Measurements from ENCODE around the gene CYP4F2.
A peak's percentile ranks its signal among the peaks of the same experiment; 100 is the strongest.
"Not testable (repeated sequence)": the region's sequence is repeated elsewhere in the genome, so short reads cannot be mapped to it uniquely, and the experiment has no call there.

CYP4F2 gene

GRCh38 chr19:15846923-15847322 lies 51.0 kb downstream of the CYP4F2 start:
- DNase-seq (ENCODE audit: low read depth), result no peak

- not testable (repeated sequence) for DNase-seq (ENCODE audit: low read depth)
These were observed 54.0 kb downstream of the CYP4F2 start for GRCh38 chr19:15843894-15844222.

GRCh38 chr19:15843203-15843893 lies 54.5 kb downstream of the CYP4F2 start:
- DNase-seq (ENCODE audit: low read depth), result no peak

- DNase-seq (ENCODE audit: low read depth), result no peak
These were observed 55.9 kb downstream of the CYP4F2 start for GRCh38 chr19:15841875-15842569.

GRCh38 chr19:15840833-15841232 lies 57.0 kb downstream of the CYP4F2 start:
- DNase-seq (ENCODE audit: low read depth), result no peak

GRCh38 chr19:15839888-15840287 lies 58.0 kb downstream of the CYP4F2 start:
- DNase-seq (ENCODE audit: low read depth), result not testable (repeated sequence)

- no peak for DNase-seq (ENCODE audit: low read depth)
These were observed 59.5 kb downstream of the CYP4F2 start for GRCh38 chr19:15838351-15838750.

GRCh38 chr19:15837221-15837731 lies 60.6 kb downstream of the CYP4F2 start:
- DNase-seq (ENCODE audit: low read depth), result no peak

- peak; percentile 76 for DNase-seq (ENCODE audit: low read depth)
These were observed 61.3 kb downstream of the CYP4F2 start for GRCh38 chr19:15836330-15837220.

- not testable (repeated sequence) for DNase-seq (ENCODE audit: low read depth)
These were observed 62.1 kb downstream of the CYP4F2 start for GRCh38 chr19:15835565-15836329.

- not testable (repeated sequence) for DNase-seq (ENCODE audit: low read depth)
These were observed 63.6 kb downstream of the CYP4F2 start for GRCh38 chr19:15834232-15834631.

GRCh38 chr19:15831626-15832025 lies 66.2 kb downstream of the CYP4F2 start:
- no peak for DNase-seq (ENCODE audit: low read depth)

- DNase-seq (ENCODE audit: low read depth), result no peak
These were observed 68.1 kb downstream of the CYP4F2 start for GRCh38 chr19:15829786-15830185.

- no peak for DNase-seq (ENCODE audit: low read depth)
These were observed 68.6 kb downstream of the CYP4F2 start for GRCh38 chr19:15829306-15829698.

GRCh38 chr19:15828611-15829305 lies 69.1 kb downstream of the CYP4F2 start:
- not testable (repeated sequence) for DNase-seq (ENCODE audit: low read depth)

GRCh38 chr19:15828121-15828610 lies 69.7 kb downstream of the CYP4F2 start:
- DNase-seq (ENCODE audit: low read depth), result no peak

All from HS-5 (cell line).